ENCODE measurements around the gene C1orf159. TPM values are rescaled to one million over a fixed set of nuclear protein-coding genes. Genes with fewer than 3 reads are reported as not detected.
A peak's percentile ranks its signal among the peaks of the same experiment; 100 is the strongest.

Gene C1orf159
- total and polyA plus RNA-seq, 2 donors (not counting 1 experiment from before 2014, with no cell fraction given) = 23.0 to 25.6 TPM

- POLR2A ChIA-PET = interaction anchor here (0.7 to 1.1 kb wide), 2 partner anchors 37 to 126 kb away, joined by 4 read pairs; partner anchors contain the start of gene TNFRSF18
Measured at GRCh38 chr1:1080122-1080757, 35.6 kb downstream of the C1orf159 start.

More at GRCh38 chr1:1080122-1080757, 35.6 kb downstream of the C1orf159 start:
- Histone ChIP-seq H3K79me2 (ENCODE audit: control insufficient read depth, insufficient read depth, low read length) (no peaks in the 10 kb centered on the region), H3K27ac (ENCODE audit: low read length in 2 of 2) (no peak overlapping the region), H4K20me1 (ENCODE audit: control insufficient read depth, insufficient read depth, low read length, poor library complexity, severe bottlenecking) (no peaks in the 10 kb centered on the region), H3K4me2 (replicated peaks; ENCODE audit: low read depth, low read length, poor library complexity, severe bottlenecking) (peak overlapping the region; percentile 89), H3K4me1 (ENCODE audit: control insufficient read depth in 2 of 2, insufficient read depth in 2 of 2, low read length in 2 of 2) (peaks cover 11 to 14% of the 10 kb centered on the region in 2 donors), H3K9ac (ENCODE audit: low read length) (peak overlapping the region; percentile 54), H3K27me3 (replicated peaks in 1 of 4; ENCODE audit: control extremely low read depth in 1 of 4, control insufficient read depth in 3 of 4, insufficient read depth in 4 of 4, low read length in 3 of 4) (peaks cover 0 to 16% (median 4%) of the 10 kb centered on the region in 4 experiments), H3K4me3 (ENCODE audit: control extremely low read depth in 1 of 5, extremely low read depth in 1 of 5, insufficient read depth in 1 of 5, low read depth in 2 of 5, low read length in 4 of 5) (peak overlapping the region in 3 of 5 experiments; percentile 25 to 51 (median 27)), H3K9me3 (ENCODE audit: control extremely low read depth in 1 of 3, control insufficient read depth in 2 of 3, insufficient read depth in 1 of 3, low read length in 2 of 3) (peaks cover 0 to 4% (median 0%) of the 10 kb centered on the region in 3 donors), H2AFZ (ENCODE audit: insufficient read depth, low read depth, low read length, poor library complexity, severe bottlenecking) (peak overlapping the region; percentile 80), H3K36me3 (replicated peaks in 1 of 2; ENCODE audit: control extremely low read depth in 1 of 2, control insufficient read depth in 1 of 2, extremely low read depth in 1 of 2, insufficient read depth in 2 of 2, low read length in 1 of 2) (no peaks in the 10 kb centered on the region)
- intact Hi-C loops (cut with micrococcal nuclease) = no loop called here
- TF ChIP-seq CTCF (IDR thresholded peaks at IDR 0.05) (no peak), EZH2 (IDR thresholded peaks at IDR 0.05; ENCODE audit: borderline replicate concordance, insufficient read depth, low read depth, low read length, poor library complexity, severe bottlenecking) (no peak)
- Mint-ChIP-seq H3K27me3 (no peaks in the 10 kb centered on the region), H3K9me3 (ENCODE audit: insufficient read depth) (no peaks in the 10 kb centered on the region), H3K27ac (no peak overlapping the region), H3K4me3 (no peak overlapping the region), H3K4me1 (peaks cover 5% of the 10 kb centered on the region)
- CTCF ChIA-PET = interaction anchor here (1.5 kb wide), 1 partner anchor 61 kb away, joined by 5 read pairs; the partner anchor contains the start of gene AGRN
- DNase-seq (no peak), ATAC-seq (ENCODE audit: low read depth) (peak; percentile 71)
- WGBS (ENCODE audit: insufficient coverage) = 5% methylated on average over 12 of the region's 23 CpGs
